CD14-positive monocyte (primary cell): ENCODE results near the gene WNT3. TPM values are rescaled to one million over a fixed set of nuclear protein-coding genes. Genes with fewer than 3 reads are reported as not detected.

ENCODE experiments used
- DNase-seq, 3 donors: peaks; one replicate each; pipeline ENCODE4 v3.0.0-alpha.2; 2011 to 2022
- H2AFZ ChIP-seq: 2 replicates; pipeline ENCODE4 v1.6.0; 2012; ENCODE audit warnings: mild to moderate bottlenecking, low read depth, low read length, inconsistent platforms; ENCODE audit not compliant: insufficient read depth, poor library complexity, severe bottlenecking
- H3K27ac ChIP-seq, 2 donors: 1 replicate in 1 of 2; 2 replicates in 1 of 2; pipeline ENCODE4 v1.5.1; 2012 to 2013; ENCODE audit warnings: low read length in 2 of 2, control low read depth in 1 of 2, inconsistent platforms in 1 of 2, low read depth in 1 of 2, mild to moderate bottlenecking in 1 of 2
- H3K27me3 ChIP-seq, 2 donors: one replicate each; pipeline versions ENCODE4 v1.6.0 to v1.6.1; 2011 to 2013; ENCODE audit warnings: low read length in 2 of 2; ENCODE audit not compliant: control insufficient read depth in 2 of 2, insufficient read depth in 2 of 2
- H3K36me3 ChIP-seq, 2 donors: replicated peaks in 1 of 2; 1 replicate in 1 of 2; 2 replicates in 1 of 2; pipeline versions ENCODE4 v1.5.1 to v1.6.1; 2012 to 2013; ENCODE audit warnings: low read length in 2 of 2, control low read depth in 1 of 2, inconsistent platforms in 1 of 2, mild to moderate bottlenecking in 1 of 2; ENCODE audit not compliant: insufficient read depth in 2 of 2, control insufficient read depth in 1 of 2
- H3K4me1 ChIP-seq, 2 donors: 1 replicate in 1 of 2; 2 replicates in 1 of 2; pipeline versions ENCODE4 v1.5.1 to v1.6.1; 2012 to 2013; ENCODE audit warnings: low read length in 2 of 2, control low read depth in 1 of 2, inconsistent platforms in 1 of 2, mild to moderate bottlenecking in 1 of 2, moderate library complexity in 1 of 2; ENCODE audit not compliant: insufficient read depth in 2 of 2, control insufficient read depth in 1 of 2
- H3K4me2 ChIP-seq: replicated peaks from 2 replicates; pipeline ENCODE3; 2012; ENCODE audit warnings: low read length, moderate library complexity, mild to moderate bottlenecking; ENCODE audit not compliant: poor library complexity, severe bottlenecking; ENCODE audit errors: extremely low read depth
- H3K4me3 ChIP-seq, 3 experiments: fragments of 200-600 bp in 1 of 3; sonication (generic) in 1 of 3; replicated peaks in 1 of 3; 1 replicate in 2 of 3; 2 replicates in 1 of 3; pipeline ENCODE4 v1.5.1; 2011 to 2013; ENCODE audit warnings: low read length in 3 of 3, mild to moderate bottlenecking in 3 of 3, control low read depth in 2 of 3, low read depth in 2 of 3, inconsistent platforms in 1 of 3, moderate library complexity in 1 of 3
- H3K79me2 ChIP-seq: 2 replicates; pipeline ENCODE4 v1.6.0; 2012; ENCODE audit warnings: mild to moderate bottlenecking, control low read depth, inconsistent platforms, low read length, moderate library complexity; ENCODE audit not compliant: insufficient read depth
- H3K9ac ChIP-seq: 2 replicates; pipeline ENCODE4 v1.6.0; 2017; ENCODE audit warnings: low read length, mild to moderate bottlenecking; ENCODE audit not compliant: insufficient read depth, poor library complexity, severe bottlenecking
- H3K9me3 ChIP-seq, 2 donors: replicated peaks in 1 of 2; 1 replicate in 1 of 2; 2 replicates in 1 of 2; pipeline versions ENCODE4 v1.5.1 to v1.6.1; 2012 to 2013; ENCODE audit warnings: low read length in 2 of 2, control low read depth in 1 of 2; ENCODE audit not compliant: control insufficient read depth in 1 of 2, insufficient read depth in 1 of 2
- H4K20me1 ChIP-seq: 2 replicates; pipeline ENCODE4 v1.6.0; 2012; ENCODE audit warnings: mild to moderate bottlenecking, low read length, control low read depth, moderate library complexity; ENCODE audit not compliant: insufficient read depth
- H3K27ac Mint-ChIP-seq, 7 donors: one replicate each; pipeline ENCODE4 v1.8.0; 2020; ENCODE audit warnings: mild to moderate bottlenecking in 7 of 7, mixed read lengths in 7 of 7, moderate library complexity in 6 of 7, inconsistent platforms in 2 of 7
- H3K27me3 Mint-ChIP-seq, 3 donors: one replicate each; pipeline ENCODE4 v1.8.0; 2021 to 2022; ENCODE audit warnings: low read depth in 3 of 3, mild to moderate bottlenecking in 3 of 3, mixed read lengths in 3 of 3, moderate library complexity in 3 of 3, inconsistent platforms in 1 of 3
- H3K36me3 Mint-ChIP-seq, 2 donors: one replicate each; pipeline ENCODE4 v1.8.0; 2020; ENCODE audit warnings: mixed read lengths in 2 of 2, inconsistent platforms in 1 of 2, mild to moderate bottlenecking in 1 of 2
- H3K4me1 Mint-ChIP-seq: one replicate; pipeline ENCODE4 v1.8.0; 2020; ENCODE audit warnings: mild to moderate bottlenecking, mixed read lengths
- H3K4me3 Mint-ChIP-seq, 2 donors: one replicate each; pipeline ENCODE4 v1.8.0; 2020; ENCODE audit warnings: mild to moderate bottlenecking in 2 of 2, mixed read lengths in 2 of 2, moderate library complexity in 1 of 2
- H3K9me3 Mint-ChIP-seq, 7 donors: one replicate each; pipeline ENCODE4 v1.8.0; 2020 to 2022; ENCODE audit warnings: mixed read lengths in 7 of 7, mild to moderate bottlenecking in 6 of 7, moderate library complexity in 6 of 7, inconsistent platforms in 2 of 7
- CTCF ChIP-seq: fragments of 200-600 bp; IDR thresholded peaks from one replicate; pipeline ENCODE4 v1.8.0; 2022; ENCODE audit warnings: antibody characterized with exemption, mild to moderate bottlenecking
- WGBS: methylation state at CpG from one replicate; pipeline ENCODE4 v1.1.5; 2013; ENCODE audit warnings: missing lambda C conversion rate; ENCODE audit not compliant: insufficient coverage; 5-methylcytosine and 5-hydroxymethylcytosine counted together
- intact Hi-C, 2 donors: fragments of 100-400 bp; cut with micrococcal nuclease; formaldehyde crosslinking; loops; one replicate each; pipeline versions ENCODE4 v1.15.0 to v1.15.1; 2023
- polyA plus RNA-seq, 3 donors: library from polyadenylated mRNA; depleted of rRNA in 1 of 3; unstranded in 2 of 3; stranded (reverse) in 1 of 3; fragments of 300-500 nt in 2 of 3; fragments of >200 nt in 1 of 3; fragmentation: Illumina TruSeq in 2 of 3; gene quantifications; 1 replicate in 2 of 3; 2 replicates in 1 of 3; pipeline ENCODE4 v1.2.3, GENCODE V29; 2012 to 2021

The WNT3 gene
- polyA plus RNA-seq, 3 donors, result 0.01 TPM; not detected in 2

GRCh38 chr17:46815474-46816353, 2.8 kb downstream of the WNT3 start:
- Mint-ChIP-seq H3K4me3 (peak overlapping the region in 1 of 2 donors; percentile 47), H3K27ac (no peak overlapping the region), H3K27me3 (peaks cover 72 to 90% (median 73%) of the 10 kb centered on the region in 3 donors), H3K9me3 (peaks cover 0 to 27% (median 7%) of the 10 kb centered on the region in 7 donors), H3K4me1 (peaks cover 31% of the 10 kb centered on the region), H3K36me3 (peaks cover 3% of the 10 kb centered on the region in 2 donors)
- no peak overlapping the region for H3K4me3 ChIP-seq
- intact Hi-C loops, result no loop called here
- H3K4me1 ChIP-seq, result peaks cover 21 to 23% of the 10 kb centered on the region in 2 donors
- no peak for TF ChIP-seq CTCF
- no peaks in the 10 kb centered on the region for H3K36me3 ChIP-seq
- H3K9ac ChIP-seq, result no peak overlapping the region
- H3K27me3 ChIP-seq, result peaks cover 45 to 83% of the 10 kb centered on the region in 2 donors
- 78% methylated on average over 11 of the region's 12 CpGs for WGBS
- no peaks in the 10 kb centered on the region for H4K20me1 ChIP-seq
- DNase-seq, result no peak
- H3K79me2 ChIP-seq, result no peaks in the 10 kb centered on the region
- peaks cover 0 to 22% of the 10 kb centered on the region in 2 donors for H3K9me3 ChIP-seq
- H2AFZ ChIP-seq, result no peak overlapping the region
- no peak overlapping the region for H3K4me2 ChIP-seq
- H3K27ac ChIP-seq, result no peak overlapping the region

DNA sequence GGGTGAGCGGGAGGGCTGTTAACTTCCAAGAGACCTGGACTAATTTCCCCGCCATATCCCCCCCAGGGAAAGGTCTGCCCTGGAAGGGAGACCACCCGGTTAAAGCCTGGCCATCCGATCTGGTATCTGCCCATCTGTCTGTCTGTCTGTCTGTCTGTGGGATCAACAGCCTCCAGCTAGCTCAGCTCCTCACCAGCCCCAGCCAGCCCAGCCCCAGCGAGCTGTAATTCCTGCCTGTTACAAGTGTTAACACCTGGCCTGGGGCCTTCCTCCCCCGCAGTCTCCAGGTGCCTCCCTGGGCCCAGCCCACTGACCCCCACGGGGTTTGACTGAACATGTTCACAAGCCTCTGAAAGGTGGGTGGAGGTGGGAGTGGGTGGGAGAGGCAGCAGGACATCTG, 4.0 kb downstream of the WNT3 start:
- Mint-ChIP-seq H3K27me3 (peaks cover 60 to 80% (median 62%) of the 10 kb centered on the region in 3 donors), H3K36me3 (peaks cover 2 to 3% of the 10 kb centered on the region in 2 donors), H3K27ac (peak overlapping the region in 1 of 7 donors; percentile 42), H3K4me1 (peaks cover 23% of the 10 kb centered on the region), H3K9me3 (peaks cover 0 to 17% (median 6%) of the 10 kb centered on the region in 7 donors), H3K4me3 (no peak overlapping the region)
- no peaks in the 10 kb centered on the region for H4K20me1 ChIP-seq
- no peaks in the 10 kb centered on the region for H3K36me3 ChIP-seq
- H3K27ac ChIP-seq, result no peak overlapping the region
- no peak overlapping the region for H2AFZ ChIP-seq
- H3K9me3 ChIP-seq, result peaks cover 0 to 10% of the 10 kb centered on the region in 2 donors
- no peak for TF ChIP-seq CTCF
- H3K27me3 ChIP-seq, result peaks cover 32 to 70% of the 10 kb centered on the region in 2 donors
- no peaks in the 10 kb centered on the region for H3K79me2 ChIP-seq
- DNase-seq, result no peak
- H3K4me2 ChIP-seq, result no peak overlapping the region
- intact Hi-C loops, result no loop called here
- no peak overlapping the region for H3K4me3 ChIP-seq
- peaks cover 12 to 17% of the 10 kb centered on the region in 2 donors for H3K4me1 ChIP-seq
- H3K9ac ChIP-seq, result no peak overlapping the region
- 82% methylated on average over 6 of the region's 7 CpGs for whole genome bisulfite sequencing
